ENCODE data around the gene P2RY6.
A peak's percentile ranks its signal among the peaks of the same experiment; 100 is the strongest.

Gene P2RY6

DNA sequence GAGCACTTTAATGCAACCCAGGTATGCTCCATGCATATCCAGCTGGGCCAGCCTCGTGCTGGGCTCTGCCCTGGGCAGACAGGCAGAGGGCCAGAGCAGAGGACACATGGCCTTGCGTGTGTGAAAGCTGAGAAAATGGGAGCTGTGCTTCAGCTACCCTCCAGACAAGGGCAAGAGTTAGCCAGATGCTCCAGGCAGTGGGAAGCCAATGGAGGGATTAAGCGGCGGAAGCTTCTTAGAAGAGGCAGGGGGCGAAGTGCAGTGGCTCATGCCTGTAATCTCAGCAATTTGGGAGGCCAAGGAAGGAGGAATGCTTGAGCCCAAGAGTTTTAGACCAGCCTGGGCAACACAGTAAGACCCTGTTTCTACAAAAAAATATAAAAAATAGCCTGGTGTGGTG, 26.1 kb downstream of the P2RY6 start:
- DNase-seq = no peak

DNA sequence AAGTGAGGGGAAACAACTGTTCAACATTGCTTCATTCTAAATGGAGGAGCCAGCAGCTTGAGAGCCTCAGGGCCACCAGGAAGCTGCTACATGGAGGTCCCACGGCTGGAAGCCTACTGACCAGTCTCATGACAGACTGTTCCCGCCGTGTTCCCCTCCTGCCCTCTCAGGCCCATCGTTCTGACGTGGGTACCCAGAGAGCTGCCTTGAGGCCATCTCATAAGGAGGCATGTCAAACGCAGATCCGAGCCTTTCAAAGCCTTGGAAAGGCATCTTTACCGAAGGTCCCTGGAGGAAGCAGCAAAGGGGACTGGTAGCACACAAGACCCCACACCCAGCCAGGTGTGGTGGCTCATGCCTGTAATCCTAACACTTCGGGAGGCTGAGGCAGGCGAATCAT, 27.6 kb downstream of the P2RY6 start:
- DNase-seq = no peak

DNA sequence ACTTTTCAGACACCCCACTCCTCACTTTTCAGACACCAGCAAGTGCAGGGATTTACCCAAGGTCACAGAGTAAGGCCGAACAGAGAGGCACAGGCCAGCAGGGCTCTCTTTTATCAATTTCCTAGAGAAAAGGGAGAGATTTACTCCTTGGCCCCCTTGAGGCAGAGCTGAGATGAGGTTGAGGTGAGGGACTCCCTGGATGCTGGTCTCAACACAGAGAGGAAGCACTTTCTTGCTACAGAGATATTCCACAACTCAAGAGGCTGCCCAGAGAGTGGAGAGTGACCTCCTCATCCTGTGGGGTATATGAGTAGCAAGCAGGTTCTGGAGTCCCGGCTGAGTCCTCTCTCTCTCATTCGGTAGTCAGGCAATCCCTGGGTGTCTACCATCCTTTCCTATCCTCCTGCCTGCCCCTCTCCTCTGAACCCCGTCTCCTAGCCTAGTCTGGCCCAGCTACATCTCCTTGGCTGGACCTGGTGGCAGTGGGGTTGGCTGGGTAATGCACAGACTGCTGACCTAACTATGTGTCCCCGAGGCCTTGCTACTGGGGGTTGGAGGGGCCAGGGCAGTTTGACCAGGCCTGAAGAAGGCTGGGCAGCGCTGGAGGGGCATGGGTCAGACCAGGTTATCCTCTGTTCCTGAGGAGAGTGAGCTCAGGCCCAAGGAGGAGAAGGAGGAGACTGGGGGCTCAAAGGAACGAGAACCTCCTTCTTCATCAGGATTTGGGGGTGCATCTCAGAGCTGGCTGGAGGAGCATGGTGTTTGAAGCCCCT, 34.1 kb downstream of the P2RY6 start:
- DNase-seq = no peak

- DNase-seq = no peak
Observed at GRCh38 chr11:73306977-73307322, 34.8 kb downstream of the P2RY6 start.

DNA sequence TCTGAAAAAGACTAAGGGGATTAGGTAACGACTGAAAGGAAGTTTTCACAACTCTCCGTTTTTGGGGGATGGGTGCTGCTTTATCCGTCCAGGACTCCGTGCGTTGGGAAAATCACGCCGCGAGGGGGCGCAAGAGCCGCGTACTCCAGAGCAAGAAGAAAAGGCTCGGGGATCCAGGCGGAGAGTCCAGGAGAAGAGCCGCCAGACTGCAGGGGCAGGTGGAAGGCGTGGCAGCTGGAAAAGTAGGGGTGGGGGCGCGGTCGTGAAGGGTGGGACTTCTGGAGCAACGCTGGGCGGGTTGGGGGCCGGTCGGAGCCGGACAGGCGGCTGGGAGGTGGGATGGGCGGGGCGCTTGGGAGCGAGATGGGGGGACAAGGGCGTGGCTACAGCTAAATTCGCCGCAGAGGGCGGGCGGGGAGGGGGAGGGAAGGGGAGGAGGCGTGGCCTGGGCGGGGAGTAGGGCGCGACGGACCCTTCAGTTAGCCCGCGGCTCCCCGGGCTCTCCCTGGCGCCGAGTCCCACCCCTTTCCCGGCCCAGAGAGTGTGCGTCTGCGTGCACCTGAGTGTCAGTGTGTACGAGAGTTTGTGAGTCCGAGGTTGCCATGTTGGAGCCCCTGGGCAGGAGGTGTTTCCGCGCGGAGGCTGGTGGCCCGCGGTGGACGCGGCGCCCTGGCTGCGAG, 35.3 kb downstream of the P2RY6 start:
- peak; percentile 98 for DNase-seq

- DNase-seq = peak; percentile 86
Observed at GRCh38 chr11:73308003-73308960, 36.1 kb downstream of the P2RY6 start, which contains the start of gene ARHGEF17. Gene ARHGEF17 (plus strand): TSS chr11:73308276. CDS start chr11:73308639, 363 bp downstream.

GRCh38 chr11:73308961-73309919, 37.1 kb downstream of the P2RY6 start:
- DNase-seq = peak; percentile 98

DNA sequence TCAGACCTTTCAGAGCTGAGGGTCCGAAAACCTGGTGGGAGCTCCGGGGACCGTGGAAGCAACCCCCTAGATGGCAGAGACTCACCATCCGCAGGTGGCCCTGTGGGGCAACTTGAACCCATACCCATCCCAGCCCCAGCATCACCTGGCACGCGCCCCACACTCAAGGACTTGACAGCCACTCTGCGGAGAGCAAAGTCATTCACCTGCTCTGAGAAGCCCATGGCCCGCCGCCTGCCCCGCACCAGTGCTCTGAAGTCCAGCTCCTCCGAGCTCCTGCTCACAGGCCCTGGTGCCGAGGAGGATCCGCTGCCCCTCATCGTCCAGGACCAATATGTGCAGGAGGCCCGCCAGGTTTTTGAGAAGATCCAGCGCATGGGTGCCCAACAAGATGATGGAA, 37.9 kb downstream of the P2RY6 start:
- DNase-seq = no peak

DNA sequence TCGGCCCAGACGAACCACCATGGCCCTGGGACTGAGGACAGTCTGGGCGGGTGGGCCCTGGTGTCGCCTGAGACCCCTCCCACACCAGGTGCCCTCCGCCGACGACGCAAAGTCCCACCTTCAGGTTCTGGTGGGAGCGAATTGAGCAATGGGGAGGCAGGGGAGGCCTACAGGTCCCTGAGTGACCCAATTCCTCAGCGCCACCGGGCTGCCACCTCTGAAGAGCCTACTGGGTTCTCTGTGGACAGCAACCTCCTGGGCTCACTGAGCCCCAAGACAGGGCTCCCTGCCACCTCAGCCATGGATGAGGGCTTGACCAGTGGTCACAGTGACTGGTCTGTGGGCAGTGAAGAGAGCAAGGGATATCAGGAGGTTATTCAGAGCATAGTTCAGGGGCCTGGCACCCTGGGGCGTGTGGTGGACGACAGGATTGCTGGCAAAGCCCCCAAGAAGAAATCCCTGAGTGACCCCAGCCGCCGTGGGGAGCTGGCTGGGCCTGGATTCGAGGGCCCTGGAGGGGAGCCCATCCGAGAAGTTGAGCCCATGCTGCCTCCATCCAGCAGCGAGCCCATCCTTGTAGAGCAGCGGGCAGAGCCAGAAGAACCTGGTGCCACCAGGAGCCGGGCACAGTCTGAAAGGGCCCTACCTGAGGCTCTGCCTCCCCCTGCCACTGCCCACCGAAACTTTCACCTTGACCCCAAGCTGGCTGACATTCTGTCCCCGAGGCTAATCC, 38.7 kb downstream of the P2RY6 start:
- DNase-seq = no peak

GRCh38 chr11:73311394-73311869, 39.3 kb downstream of the P2RY6 start:
- DNase-seq = no peak

- no peak for DNase-seq
Observed at GRCh38 chr11:73312036-73312435, 39.9 kb downstream of the P2RY6 start.

DNA sequence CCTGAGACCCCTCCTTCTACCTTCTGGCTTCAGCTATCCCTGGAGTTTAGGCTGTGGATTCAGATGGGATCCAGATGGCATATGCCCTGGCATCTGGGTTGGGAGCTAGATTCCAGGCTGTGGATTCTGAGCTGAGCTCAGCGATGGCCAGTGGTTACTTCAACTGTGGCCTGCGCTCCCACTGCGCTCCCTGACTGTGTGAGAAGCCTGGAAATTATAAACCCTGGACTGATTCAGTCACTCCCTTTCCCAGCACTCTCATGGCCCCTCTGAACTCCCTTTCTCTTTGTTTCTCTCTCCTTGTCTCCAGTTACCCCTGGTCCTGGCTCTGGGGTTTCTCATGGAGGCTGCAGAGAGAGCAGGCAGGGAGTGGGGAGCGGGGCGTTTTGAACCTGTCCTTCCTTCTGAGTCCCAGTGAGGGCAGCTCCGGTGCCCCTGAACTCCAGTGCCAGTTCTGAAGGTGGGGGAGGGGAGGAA, 40.8 kb downstream of the P2RY6 start:
- DNase-seq = peak; percentile 38

GRCh38 chr11:73313652-73314051, 41.5 kb downstream of the P2RY6 start:
- DNase-seq = no peak

DNA sequence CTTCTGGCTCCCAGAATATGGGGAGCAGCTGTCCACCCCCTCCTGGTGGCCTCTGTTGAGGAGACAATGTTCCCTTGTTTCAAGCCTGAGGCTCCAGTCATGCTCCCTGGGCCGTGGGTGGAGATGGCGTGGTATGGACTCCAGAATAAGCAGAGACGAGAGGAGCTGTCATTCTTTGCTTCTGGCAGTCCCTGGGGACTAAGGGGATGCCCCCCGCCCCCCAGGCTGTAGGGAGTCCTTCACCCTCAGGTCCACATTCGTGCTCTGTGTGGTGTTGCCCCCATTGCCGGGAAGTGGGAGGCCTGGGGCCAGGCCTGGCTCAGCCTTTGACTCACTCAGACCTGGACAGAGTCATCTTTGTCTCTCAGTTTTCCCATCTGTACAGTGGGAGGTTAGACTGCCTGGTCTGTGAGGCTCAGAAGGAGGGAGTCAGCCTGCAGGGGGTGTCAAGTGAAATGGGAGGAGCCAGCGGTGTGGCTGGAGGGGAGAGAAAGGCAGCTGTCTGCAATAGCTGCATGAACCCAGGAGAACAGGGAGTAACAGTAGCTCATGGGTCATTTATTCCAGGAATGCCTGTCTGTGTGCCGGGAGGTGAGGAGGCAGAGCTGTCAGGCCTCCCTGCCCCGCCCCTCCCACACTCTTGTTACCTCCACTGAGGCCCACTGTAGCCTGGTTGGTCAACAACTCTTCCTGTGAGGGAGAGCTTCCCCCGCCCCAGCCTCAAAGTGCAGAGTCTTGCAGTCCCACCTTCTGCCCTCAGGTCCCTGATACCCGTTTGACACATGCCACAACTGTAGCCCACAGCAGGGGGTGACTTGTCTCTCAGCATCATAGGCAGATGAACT, 42.2 kb downstream of the P2RY6 start:
- peak; percentile 82 for DNase-seq

DNA sequence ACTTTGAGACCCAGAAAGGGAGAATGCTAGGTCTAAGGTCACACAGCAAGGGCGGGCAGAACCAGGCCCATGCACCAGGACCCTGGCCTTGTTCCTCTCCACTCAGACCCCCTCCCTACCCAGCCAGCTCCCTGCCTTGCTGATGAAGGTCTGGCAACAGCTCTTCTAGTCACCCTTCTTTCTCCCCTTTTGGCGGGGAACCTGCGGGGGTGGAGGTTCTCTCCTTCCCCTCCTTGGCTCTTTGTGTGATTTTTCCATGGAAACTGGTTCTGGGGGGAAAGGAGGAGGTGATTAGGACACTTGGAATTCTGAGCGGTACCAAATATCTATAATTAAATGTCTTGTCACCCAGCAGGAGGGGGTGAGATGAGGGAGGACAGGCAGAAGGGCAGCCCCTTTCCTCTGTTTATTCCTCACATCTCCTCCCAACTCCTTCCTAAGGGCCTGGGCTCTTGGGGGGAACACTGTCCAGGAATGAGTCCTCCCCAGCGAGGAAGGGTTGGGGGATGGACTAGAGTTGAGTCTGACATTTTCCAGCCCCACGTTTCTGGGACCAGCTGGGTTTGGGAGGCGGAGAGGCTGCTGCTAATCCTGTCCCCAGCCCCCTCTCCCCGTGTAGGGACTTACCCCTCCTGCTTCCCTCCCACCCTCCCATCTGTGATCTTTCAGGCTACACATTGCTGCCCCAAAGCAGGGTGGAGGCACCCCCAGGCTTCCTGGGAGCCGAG, 43.3 kb downstream of the P2RY6 start:
- peak; percentile 65 for DNase-seq

- no peak for DNase-seq
Observed at GRCh38 chr11:73316422-73316821, 44.3 kb downstream of the P2RY6 start.

DNA sequence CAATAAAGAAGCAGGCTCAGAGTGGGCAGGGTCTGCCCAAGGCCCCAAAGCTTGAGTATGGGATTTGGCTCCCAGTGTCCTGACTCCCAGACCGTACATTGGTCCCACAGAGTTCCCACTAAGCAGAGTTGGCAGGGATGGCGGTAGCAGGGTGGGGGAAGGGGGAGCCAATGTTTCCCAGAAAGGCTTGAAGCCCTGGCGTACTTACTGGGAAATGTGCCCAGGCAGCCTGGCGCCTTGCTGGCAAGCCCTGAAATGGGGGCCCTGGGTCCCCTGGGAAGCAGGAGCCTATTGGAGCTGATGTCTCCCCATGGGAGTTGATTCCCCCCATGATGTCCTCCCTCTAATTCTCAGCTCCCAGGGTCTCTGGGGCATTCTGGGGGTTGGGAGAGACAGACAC, 45.2 kb downstream of the P2RY6 start:
- DNase-seq = no peak

DNA sequence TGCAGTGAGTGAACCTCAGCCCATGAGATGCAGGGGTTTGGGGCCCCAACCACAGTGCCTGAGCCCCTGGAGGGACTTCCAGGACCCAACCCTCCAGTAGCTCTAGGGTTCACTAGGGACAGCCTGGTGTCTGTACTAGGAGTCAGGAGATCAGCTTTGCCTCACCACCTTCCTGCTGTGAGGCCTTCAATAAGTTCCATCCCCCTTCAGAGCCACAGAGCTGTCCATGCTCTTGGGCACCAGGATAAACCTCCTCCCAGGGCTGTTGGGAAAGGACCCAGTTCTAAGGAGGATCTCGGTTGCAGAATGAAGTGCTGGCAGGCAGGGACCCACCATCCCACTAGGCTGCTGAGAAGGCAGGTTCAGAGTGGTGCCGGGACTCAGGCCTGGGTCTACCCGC, 45.7 kb downstream of the P2RY6 start:
- DNase-seq = no peak

- DNase-seq = no peak
Observed at GRCh38 chr11:73318501-73319011, 46.4 kb downstream of the P2RY6 start.

All from fibroblast of skin of right biceps (primary cell).